GM10266 (cell line): ENCODE results near the gene BAHCC1.

ENCODE experiments used
- DNase-seq: peaks from one replicate; pipeline ENCODE4 v3.0.0; 2012; ENCODE audit errors: extremely low spot score
- TF ChIP-seq, protein P1 (sequence below): IDR thresholded peaks from 2 replicates; pipeline ENCODE4 v1.5.1; 2012; ENCODE audit warnings: mild to moderate bottlenecking, low read depth; ENCODE audit not compliant: control insufficient read depth, insufficient read depth; ENCODE audit errors: missing control alignments

Gene BAHCC1

DNA sequence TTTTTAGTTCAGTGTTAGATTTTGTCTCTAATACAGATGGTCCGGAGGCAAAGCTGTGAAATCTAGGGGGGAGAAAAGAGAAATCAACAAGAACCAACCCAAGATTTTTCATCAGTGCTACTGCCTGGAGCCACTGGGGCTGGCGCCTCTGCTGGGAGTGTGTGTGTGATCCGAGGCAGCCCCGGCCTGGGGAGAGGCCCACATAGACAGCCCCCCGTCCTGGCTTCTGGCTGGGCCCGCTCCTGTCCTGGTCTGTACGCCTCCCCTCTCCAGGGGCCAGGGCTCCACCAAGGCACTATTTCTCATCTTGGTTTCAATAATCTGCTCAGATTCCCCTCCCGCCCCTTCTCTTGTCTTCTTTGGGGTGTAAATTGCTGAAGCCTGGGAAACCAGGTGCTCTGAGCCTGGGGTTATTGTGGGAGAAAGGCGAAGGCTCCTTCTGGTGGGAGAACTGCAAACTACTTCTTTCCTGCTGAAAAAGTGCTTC is 7.8 kb downstream of the BAHCC1 start:
- TF ChIP-seq, protein P1, sequence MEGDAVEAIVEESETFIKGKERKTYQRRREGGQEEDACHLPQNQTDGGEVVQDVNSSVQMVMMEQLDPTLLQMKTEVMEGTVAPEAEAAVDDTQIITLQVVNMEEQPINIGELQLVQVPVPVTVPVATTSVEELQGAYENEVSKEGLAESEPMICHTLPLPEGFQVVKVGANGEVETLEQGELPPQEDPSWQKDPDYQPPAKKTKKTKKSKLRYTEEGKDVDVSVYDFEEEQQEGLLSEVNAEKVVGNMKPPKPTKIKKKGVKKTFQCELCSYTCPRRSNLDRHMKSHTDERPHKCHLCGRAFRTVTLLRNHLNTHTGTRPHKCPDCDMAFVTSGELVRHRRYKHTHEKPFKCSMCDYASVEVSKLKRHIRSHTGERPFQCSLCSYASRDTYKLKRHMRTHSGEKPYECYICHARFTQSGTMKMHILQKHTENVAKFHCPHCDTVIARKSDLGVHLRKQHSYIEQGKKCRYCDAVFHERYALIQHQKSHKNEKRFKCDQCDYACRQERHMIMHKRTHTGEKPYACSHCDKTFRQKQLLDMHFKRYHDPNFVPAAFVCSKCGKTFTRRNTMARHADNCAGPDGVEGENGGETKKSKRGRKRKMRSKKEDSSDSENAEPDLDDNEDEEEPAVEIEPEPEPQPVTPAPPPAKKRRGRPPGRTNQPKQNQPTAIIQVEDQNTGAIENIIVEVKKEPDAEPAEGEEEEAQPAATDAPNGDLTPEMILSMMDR: no peak
- DNase-seq: no peak

DNA sequence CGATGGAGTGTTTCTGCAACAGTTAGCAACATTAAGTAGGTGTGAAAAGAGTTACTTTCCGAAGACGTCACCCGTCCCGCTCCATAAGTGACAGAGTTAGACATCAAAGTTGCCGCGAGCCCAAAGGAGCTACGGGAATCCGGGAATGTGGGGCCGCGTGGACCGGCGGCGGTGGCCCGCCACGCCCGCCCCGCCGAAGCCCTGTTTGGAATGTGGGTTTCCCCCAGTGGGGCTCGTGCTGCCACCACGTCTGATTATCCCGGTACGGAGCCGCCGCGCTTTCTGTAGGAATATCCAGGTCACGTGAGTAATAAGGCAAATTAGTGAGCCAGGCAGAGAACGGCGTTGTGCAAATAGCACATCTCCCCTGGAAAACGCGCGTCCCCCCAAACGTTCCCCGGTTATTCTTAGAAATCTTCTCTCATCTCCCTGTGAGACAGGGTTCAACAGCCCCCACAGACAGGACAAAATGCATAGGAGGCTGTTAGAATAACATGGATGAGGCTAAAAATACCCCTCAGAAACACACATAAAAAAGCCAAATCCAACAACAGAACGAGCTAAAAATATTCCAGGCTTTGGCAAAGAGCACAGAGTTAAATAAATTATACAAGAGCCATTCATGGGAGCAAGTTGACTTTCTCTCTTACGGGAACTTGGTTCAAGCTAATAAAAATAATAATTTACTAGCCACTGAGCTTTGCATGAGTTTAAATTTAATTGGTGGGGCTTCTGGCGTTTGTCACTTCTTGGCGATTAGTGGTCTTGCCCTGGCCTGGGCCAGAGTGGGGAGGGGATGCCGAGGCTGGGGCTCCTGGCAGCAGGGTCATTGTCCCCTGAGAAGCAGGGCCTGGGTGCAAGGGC is 8.6 kb downstream of the BAHCC1 start:
- no peak for DNase-seq
- TF ChIP-seq, protein P1: no peak

DNA sequence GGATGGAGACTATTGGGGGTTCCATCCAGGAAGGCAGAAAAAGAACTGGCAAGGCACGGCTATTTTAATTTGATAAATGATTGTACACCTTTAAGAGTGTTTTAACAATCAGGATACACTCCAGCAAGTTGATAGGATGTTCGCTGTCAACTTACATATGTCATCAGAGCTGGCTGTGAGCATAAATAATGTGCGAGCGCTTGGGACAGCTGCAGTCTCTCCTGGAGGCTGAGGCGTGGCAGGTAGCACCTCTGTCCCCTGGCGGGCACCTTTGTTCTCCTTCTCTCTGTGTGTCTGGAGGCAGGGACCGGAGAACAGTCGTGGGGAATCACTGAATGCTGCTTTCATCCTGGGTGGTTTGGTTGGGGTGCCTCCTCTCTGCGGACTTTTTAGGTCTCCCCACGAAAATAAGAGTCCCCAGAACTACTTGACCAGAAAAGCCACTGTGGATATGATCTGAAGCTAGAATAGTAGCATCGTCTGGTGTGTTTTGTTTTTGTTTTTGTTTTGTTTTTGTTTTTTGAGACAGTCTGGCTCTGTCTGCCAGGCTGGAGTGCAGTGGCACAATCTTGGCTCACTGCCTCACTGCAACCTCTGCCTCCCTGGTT is 9.4 kb downstream of the BAHCC1 start:
- DNase-seq: no peak
- TF ChIP-seq, protein P1: no peak

DNA sequence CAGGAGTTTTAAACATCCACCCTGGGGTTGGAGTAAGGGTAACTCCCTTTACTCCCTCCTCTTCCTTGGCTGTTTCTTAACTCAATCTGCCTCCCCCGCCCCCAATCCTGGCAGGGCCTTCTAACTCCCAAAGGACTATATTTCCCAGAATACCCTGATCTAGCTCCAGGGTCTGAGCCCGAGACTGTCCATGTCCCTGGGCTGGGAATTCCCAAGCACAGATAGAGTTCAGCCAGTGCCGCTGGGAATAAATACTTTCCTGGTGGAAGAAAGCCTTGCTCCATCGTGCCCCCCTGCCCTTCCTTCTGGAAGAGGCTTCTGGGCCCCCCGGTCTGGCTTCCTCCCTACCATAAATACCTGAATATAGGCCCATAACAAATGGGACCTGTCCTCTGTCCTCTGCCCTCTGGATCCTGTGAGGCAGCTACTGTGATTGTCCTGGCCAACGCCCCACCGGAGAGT is 10.2 kb downstream of the BAHCC1 start:
- TF ChIP-seq, protein P1: no peak
- no peak for DNase-seq

DNA sequence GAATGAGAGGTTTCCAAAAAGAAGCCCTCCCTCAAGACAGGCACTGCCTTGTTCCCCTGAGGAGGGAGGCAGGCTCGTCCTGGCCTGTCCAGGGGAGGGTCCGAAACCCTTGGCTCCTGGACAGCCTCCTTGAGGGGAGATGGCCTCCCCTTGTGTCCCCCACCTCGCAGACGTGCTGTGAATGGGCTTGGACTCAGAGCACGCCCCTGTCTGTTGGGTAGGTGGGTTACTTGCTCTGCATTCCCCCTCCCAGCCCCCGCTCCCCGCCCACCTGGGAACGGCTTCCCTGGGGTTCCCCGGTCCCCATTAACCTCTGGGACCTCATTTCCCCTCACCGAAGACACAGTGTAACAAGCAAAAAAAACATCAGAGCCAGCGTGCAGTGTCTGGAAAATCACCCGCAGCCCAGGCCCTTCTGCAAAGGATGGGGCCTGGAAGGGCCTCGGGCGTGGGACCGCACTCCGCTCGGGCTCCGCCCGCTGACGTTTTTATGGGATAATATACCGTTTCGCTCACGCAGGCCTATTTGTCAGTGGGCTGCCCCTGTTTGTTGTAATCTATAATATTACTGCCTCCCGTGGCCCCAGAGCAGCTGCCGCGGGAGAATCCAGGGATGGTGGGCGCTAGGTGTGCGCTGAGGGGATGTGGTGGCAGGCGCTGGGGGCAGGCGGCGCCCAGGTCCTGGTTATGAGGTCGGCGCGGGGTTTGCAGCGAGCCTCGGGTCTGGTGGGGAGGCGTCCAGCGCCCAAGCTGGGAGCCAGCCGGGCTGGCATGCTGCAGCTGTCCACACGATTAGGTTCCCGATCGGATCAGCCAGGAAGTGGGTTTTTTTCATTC is 11.1 kb downstream of the BAHCC1 start:
- DNase-seq: no peak
- TF ChIP-seq, protein P1: no peak

DNA sequence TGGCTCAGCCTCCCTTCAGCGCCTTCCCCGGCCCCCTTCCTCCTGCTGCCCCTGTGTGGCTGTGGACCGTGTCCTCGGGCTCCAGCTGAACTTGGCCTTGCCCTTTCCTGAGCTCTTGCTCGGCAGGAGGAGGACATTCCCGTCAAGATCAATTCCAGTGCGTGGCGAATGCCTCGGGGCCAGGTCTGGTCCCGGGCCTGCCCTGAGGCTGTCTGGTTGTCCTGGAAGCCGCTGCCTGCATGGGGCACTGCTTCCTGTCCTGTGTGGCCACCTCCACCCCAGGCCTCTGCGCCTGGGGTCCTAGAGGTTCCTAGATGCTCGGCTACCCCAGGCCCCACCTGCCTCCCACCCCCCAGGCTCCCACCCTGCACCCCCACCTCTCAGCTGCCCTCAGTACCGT is 12.8 kb downstream of the BAHCC1 start:
- no peak for DNase-seq
- TF ChIP-seq, protein P1: no peak
